Measurements from ENCODE around the gene CIDEC. TPM values are rescaled to one million over a fixed set of nuclear protein-coding genes. Genes with fewer than 3 reads are reported as not detected.
"Not testable (repeated sequence)": the region's sequence is repeated elsewhere in the genome, so short reads cannot be mapped to it uniquely, and the experiment has no call there.

CIDEC gene
- total RNA-seq, 2 donors from 2014 or later = not detected

GRCh38 chr3:9896755-9897407 is 16.8 kb upstream of the CIDEC start:
- DNase-seq; ATAC-seq; H3K27me3 Mint-ChIP-seq; H3K4me3 Mint-ChIP-seq; H3K36me3 Mint-ChIP-seq (ENCODE audit: low read depth); H3K9me3 ChIP-seq (ENCODE audit: control insufficient read depth, low read length, poor library complexity, severe bottlenecking): not testable (repeated sequence)
- Mint-ChIP-seq H3K4me1 (peaks cover 44% of the 10 kb centered on the region), H3K27ac (peak overlapping the region; percentile 14)

GRCh38 chr3:9895715-9896114 is 15.7 kb upstream of the CIDEC start:
- ATAC-seq; H3K36me3 Mint-ChIP-seq (ENCODE audit: low read depth); H3K27ac Mint-ChIP-seq; H3K27me3 Mint-ChIP-seq; H3K9me3 ChIP-seq (ENCODE audit: control insufficient read depth, low read length, poor library complexity, severe bottlenecking); DNase-seq; H3K4me3 Mint-ChIP-seq: not testable (repeated sequence)
- peaks cover 39% of the 10 kb centered on the region for H3K4me1 Mint-ChIP-seq

GRCh38 chr3:9893739-9894138 is 13.7 kb upstream of the CIDEC start:
- Mint-ChIP-seq H3K27ac (peak overlapping the region; percentile 57), H3K27me3 (no peaks in the 10 kb centered on the region), H3K4me3 (no peak overlapping the region), H3K36me3 (ENCODE audit: low read depth) (peaks cover 8% of the 10 kb centered on the region), H3K4me1 (peaks cover 37% of the 10 kb centered on the region)
- no peak for DNase-seq
- H3K9me3 ChIP-seq (ENCODE audit: control insufficient read depth, low read length, poor library complexity, severe bottlenecking) = no peaks in the 10 kb centered on the region
- no peak for ATAC-seq

- peak; percentile 1 for ATAC-seq
- no peak for DNase-seq
- no peaks in the 10 kb centered on the region for H3K9me3 ChIP-seq (ENCODE audit: control insufficient read depth, low read length, poor library complexity, severe bottlenecking)
- Mint-ChIP-seq H3K27me3 (no peaks in the 10 kb centered on the region), H3K27ac (peak overlapping the region; percentile 97), H3K4me1 (peaks cover 28% of the 10 kb centered on the region), H3K36me3 (ENCODE audit: low read depth) (peaks cover 8% of the 10 kb centered on the region), H3K4me3 (peak overlapping the region; percentile 98)
These were observed 11.1 kb upstream of the CIDEC start for GRCh38 chr3:9891072-9891622.

- Mint-ChIP-seq H3K4me3 (peak within 1 kb of the TSS; percentile 98), H3K27me3 (no peaks in the 10 kb centered on the region), H3K36me3 (ENCODE audit: low read depth) (peaks cover 8% of the 10 kb centered on the region), H3K27ac (peak within 1 kb of the TSS; percentile 97), H3K4me1 (peaks cover 26% of the 10 kb centered on the region)
- DNase-seq = peak; percentile 84 to 87 (median 86)
- ATAC-seq = peak; percentile 95
- no peaks in the 10 kb centered on the region for H3K9me3 ChIP-seq (ENCODE audit: control insufficient read depth, low read length, poor library complexity, severe bottlenecking)
These were observed 10.4 kb upstream of the CIDEC start, which contains the start of gene JAGN1 for GRCh38 chr3:9890249-9891071. Gene JAGN1 (plus strand): TSS chr3:9890610. CDS start chr3:9890723, 113 bp downstream.

- H3K4me1 Mint-ChIP-seq = peaks cover 19% of the 10 kb centered on the region
- H3K27ac Mint-ChIP-seq = peak overlapping the region; percentile 97
- peaks cover 8% of the 10 kb centered on the region for H3K36me3 Mint-ChIP-seq (ENCODE audit: low read depth)
- H3K4me3 Mint-ChIP-seq = no peak overlapping the region
- H3K9me3 ChIP-seq (ENCODE audit: control insufficient read depth, low read length, poor library complexity, severe bottlenecking) = no peaks in the 10 kb centered on the region
- no peak for ATAC-seq
- DNase-seq = no peak
- no peaks in the 10 kb centered on the region for H3K27me3 Mint-ChIP-seq
These were observed 9.4 kb upstream of the CIDEC start for GRCh38 chr3:9889405-9889804.

- DNase-seq (no peak), ATAC-seq (no peak)
- Mint-ChIP-seq H3K36me3 (ENCODE audit: low read depth) (peaks cover 8% of the 10 kb centered on the region), H3K27ac (peak overlapping the region; percentile 81), H3K27me3 (no peaks in the 10 kb centered on the region), H3K4me3 (no peak overlapping the region), H3K4me1 (peaks cover 15% of the 10 kb centered on the region)
- no peaks in the 10 kb centered on the region for H3K9me3 ChIP-seq (ENCODE audit: control insufficient read depth, low read length, poor library complexity, severe bottlenecking)
These were observed 8.5 kb upstream of the CIDEC start for GRCh38 chr3:9888540-9888939.

- Mint-ChIP-seq H3K27ac (no peak overlapping the region), H3K4me1 (peaks cover 8% of the 10 kb centered on the region), H3K36me3 (ENCODE audit: low read depth) (peaks cover 2% of the 10 kb centered on the region), H3K27me3 (no peaks in the 10 kb centered on the region), H3K4me3 (no peak overlapping the region)
- H3K9me3 ChIP-seq (ENCODE audit: control insufficient read depth, low read length, poor library complexity, severe bottlenecking) = no peaks in the 10 kb centered on the region
- ATAC-seq (no peak), DNase-seq (no peak)
These were observed 7.4 kb upstream of the CIDEC start for GRCh38 chr3:9887480-9887879.

GRCh38 chr3:9886328-9886727 is 6.3 kb upstream of the CIDEC start:
- Mint-ChIP-seq H3K27ac (no peak overlapping the region), H3K4me3 (no peak overlapping the region), H3K27me3 (no peaks in the 10 kb centered on the region), H3K4me1 (peaks cover 3% of the 10 kb centered on the region), H3K36me3 (ENCODE audit: low read depth) (peaks cover 2% of the 10 kb centered on the region)
- H3K9me3 ChIP-seq (ENCODE audit: control insufficient read depth, low read length, poor library complexity, severe bottlenecking) = no peaks in the 10 kb centered on the region
- no peak for DNase-seq
- no peak for ATAC-seq

- DNase-seq = no peak
- H3K4me3 Mint-ChIP-seq = no peak overlapping the region
- no peaks in the 10 kb centered on the region for H3K4me1 Mint-ChIP-seq
- ATAC-seq = no peak
- no peak overlapping the region for H3K27ac Mint-ChIP-seq
- H3K27me3 Mint-ChIP-seq = peaks cover 3% of the 10 kb centered on the region
- H3K36me3 Mint-ChIP-seq (ENCODE audit: low read depth) = no peaks in the 10 kb centered on the region
- no peaks in the 10 kb centered on the region for H3K9me3 ChIP-seq (ENCODE audit: control insufficient read depth, low read length, poor library complexity, severe bottlenecking)
These were observed 4.6 kb upstream of the CIDEC start for GRCh38 chr3:9884555-9885165.

GRCh38 chr3:9883706-9884554 is 3.9 kb upstream of the CIDEC start:
- H3K9me3 ChIP-seq (ENCODE audit: control insufficient read depth, low read length, poor library complexity, severe bottlenecking) = no peaks in the 10 kb centered on the region
- no peak overlapping the region for H3K4me3 Mint-ChIP-seq
- DNase-seq = no peak
- H3K27ac Mint-ChIP-seq = no peak overlapping the region
- no peak for ATAC-seq
- H3K27me3 Mint-ChIP-seq = peaks cover 5% of the 10 kb centered on the region
- no peaks in the 10 kb centered on the region for H3K36me3 Mint-ChIP-seq (ENCODE audit: low read depth)
- no peaks in the 10 kb centered on the region for H3K4me1 Mint-ChIP-seq

GRCh38 chr3:9881441-9881840 is 1.4 kb upstream of the CIDEC start:
- DNase-seq = no peak
- H3K9me3 ChIP-seq (ENCODE audit: control insufficient read depth, low read length, poor library complexity, severe bottlenecking) = no peaks in the 10 kb centered on the region
- no peak overlapping the region for H3K4me3 Mint-ChIP-seq
- H3K4me1 Mint-ChIP-seq = no peaks in the 10 kb centered on the region
- no peaks in the 10 kb centered on the region for H3K36me3 Mint-ChIP-seq (ENCODE audit: low read depth)
- no peak for ATAC-seq
- peaks cover 5% of the 10 kb centered on the region for H3K27me3 Mint-ChIP-seq
- no peak overlapping the region for H3K27ac Mint-ChIP-seq
